Urothelium cell line (cell line): Measurements from ENCODE around the gene ATAD1.
"Not testable (repeated sequence)": the region's sequence is repeated elsewhere in the genome, so short reads cannot be mapped to it uniquely, and the experiment has no call there.

ENCODE experiments used
- DNase-seq: peaks from one replicate; pipeline ENCODE4 v3.0.0; 2011; ENCODE audit warnings: low spot score, mixed read lengths
- FAIRE-seq: peaks from 2 replicates; lab custom pipeline; 2011; peaks lifted over from hg19 to GRCh38; lab: Jason Lieb, UNC

ATAD1 gene, protein sequence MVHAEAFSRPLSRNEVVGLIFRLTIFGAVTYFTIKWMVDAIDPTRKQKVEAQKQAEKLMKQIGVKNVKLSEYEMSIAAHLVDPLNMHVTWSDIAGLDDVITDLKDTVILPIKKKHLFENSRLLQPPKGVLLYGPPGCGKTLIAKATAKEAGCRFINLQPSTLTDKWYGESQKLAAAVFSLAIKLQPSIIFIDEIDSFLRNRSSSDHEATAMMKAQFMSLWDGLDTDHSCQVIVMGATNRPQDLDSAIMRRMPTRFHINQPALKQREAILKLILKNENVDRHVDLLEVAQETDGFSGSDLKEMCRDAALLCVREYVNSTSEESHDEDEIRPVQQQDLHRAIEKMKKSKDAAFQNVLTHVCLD

DNA sequence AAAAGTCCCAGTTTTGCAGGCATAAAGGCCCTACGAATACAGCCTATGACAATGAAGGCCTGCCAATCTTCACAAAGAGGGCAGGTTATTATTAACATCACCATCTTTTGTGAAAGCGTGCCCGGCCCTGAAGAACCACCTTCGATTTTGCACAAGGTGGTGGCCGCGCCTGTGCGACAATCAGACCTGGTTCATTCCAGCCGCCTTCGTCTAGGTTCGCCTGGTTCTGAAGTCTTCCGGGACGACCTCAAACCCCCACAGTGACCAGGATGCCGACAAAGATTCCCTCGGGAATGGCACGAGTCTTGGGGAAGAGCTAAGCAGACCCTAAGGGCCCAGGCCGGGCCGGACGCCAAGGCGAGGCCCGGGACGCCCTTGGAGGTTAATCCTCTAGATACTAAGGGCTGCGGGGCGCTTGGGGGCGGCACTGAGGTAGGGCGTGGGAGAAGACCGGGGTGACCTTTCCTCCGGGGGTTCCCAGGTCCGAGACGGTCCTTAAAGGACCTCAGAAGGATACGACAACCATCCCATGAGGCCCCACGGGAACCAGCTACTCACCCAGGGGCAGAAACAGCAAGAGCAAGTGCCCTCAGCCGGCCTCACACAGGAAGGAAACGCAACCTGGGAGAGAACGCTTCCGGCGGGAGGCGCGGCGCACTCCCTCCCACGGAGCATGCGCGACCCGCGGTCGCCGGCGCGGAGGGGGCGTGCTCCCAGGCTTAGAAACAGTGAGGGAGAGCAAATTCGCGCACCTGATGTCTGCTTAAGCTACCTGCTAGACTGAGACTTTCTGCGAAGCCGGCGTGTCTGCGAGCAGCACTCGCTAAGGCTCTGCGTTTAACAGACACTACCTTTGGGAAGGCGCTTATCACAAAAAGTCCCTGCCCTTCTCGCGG, at the start of gene ATAD1:
Gene ATAD1, minus strand, starts transcription at position 618 of the 896 bp plus-strand sequence. CDS start 3,627 bp downstream, outside the sequence.
- DNase-seq (peak; percentile 90), FAIRE-seq (peak; percentile 40)

DNA sequence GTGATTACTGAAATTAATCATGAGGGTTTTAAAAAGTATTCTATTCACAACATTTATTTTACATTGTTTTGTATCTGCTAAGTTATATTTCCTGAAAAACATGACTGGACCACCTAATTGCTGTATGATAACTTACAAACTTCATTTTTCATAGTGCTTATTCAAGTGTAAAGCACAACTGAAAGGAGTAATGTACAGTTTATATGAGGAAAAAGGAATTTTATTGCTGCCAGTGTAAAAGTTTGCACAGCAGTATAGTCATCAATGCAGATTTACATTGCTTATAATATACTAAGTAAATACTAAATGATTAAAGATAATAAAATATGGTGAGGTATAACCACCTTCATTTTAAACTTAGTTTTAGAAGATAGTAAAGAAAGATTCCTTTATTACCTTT, 49.4 kb upstream of the ATAD1 start:
- no peak for FAIRE-seq
- no peak for DNase-seq

DNA sequence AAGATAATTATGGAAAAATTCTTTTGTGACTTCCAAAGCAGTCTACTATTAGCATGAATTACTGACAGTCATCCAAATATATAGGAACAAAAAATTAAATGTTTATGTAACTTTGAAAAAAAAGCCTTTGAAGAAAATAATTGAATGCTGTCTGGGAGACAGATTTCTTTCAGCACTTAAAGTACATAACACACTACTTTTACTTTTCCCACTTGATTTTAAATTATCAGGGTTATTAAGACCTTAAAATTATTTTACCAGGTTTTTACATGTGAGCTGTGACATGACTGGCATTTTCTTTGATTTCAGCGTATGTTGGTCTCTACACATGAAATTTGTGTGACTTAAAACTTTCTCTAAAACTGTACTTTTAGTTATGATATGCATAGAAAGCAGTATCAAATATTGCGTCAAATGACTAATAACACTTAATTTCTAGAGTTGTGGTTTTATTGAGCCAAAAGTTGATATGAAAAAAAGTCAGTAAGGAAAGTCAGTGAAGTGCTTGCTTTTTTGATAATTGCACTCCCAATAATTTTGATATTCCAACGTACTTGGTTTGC, 48.5 kb upstream of the ATAD1 start:
- DNase-seq (no peak), FAIRE-seq (no peak)

DNA sequence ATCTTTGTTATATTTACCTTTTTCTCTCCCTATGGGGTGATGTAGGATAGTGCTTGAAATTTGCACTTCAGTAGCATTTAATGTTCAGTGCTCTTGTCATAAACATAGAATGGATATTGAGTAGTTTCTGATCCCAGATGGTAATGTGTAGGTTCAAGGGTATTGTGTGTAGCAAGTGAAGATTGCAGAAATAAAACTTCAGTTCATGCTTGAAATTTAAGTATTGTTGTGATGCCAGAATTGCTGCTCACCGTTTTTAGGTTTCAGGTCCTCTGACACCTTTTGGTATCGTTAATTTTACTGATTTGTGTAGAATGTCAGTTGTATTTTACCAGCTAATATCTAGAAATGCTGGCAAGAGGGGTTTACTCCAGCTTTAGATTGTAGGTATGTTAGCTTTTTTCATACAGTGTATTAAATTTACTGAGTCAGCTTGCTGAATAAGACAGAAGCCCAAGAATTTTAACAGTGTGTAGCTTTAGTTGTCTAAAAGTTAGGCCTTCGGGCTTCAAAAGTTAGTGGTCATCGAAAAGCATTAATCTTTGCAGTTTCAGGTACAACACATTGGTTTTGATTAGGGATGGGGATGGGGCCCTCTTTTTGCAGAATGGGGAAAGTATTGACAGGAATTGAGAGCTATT, 47.3 kb upstream of the ATAD1 start:
- DNase-seq, result no peak

DNA sequence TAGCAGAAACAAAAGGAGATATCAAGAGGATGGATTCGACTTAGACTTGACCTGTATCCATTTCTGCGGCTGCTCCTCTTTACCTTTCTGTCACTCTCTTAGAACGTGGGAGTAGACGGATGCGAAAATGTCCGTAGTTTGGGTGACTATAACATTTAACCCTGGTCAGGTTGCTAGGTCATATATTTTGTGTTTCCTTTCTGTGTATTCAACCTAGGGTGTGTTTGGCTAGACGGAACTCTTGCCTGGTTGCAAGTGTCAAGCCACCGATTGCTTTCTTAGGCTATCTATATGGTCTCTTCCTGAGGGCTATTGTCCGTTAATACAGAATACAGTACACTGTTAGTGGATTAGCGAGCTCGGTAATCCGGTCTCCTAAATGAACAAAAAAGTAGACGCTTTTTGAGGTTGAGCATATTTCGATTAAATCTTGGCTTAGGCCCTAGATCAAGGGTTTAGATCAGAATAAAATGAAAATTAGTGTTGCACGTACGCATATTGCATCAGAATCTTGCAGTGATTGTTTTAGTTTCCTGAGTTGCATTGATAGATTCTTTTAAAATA, 46.6 kb upstream of the ATAD1 start:
- no peak for FAIRE-seq
- no peak for DNase-seq

More for the DNA sequence above, 47.3 kb upstream of the ATAD1 start:
- FAIRE-seq, result no peak

DNA sequence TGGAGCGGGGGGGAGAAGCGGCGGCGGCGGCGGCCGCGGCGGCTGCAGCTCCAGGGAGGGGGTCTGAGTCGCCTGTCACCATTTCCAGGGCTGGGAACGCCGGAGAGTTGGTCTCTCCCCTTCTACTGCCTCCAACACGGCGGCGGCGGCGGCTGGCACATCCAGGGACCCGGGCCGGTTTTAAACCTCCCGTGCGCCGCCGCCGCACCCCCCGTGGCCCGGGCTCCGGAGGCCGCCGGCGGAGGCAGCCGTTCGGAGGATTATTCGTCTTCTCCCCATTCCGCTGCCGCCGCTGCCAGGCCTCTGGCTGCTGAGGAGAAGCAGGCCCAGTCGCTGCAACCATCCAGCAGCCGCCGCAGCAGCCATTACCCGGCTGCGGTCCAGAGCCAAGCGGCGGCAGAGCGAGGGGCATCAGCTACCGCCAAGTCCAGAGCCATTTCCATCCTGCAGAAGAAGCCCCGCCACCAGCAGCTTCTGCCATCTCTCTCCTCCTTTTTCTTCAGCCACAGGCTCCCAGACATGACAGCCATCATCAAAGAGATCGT, 46.0 kb upstream of the ATAD1 start:
- FAIRE-seq, DNase-seq: not testable (repeated sequence)

DNA sequence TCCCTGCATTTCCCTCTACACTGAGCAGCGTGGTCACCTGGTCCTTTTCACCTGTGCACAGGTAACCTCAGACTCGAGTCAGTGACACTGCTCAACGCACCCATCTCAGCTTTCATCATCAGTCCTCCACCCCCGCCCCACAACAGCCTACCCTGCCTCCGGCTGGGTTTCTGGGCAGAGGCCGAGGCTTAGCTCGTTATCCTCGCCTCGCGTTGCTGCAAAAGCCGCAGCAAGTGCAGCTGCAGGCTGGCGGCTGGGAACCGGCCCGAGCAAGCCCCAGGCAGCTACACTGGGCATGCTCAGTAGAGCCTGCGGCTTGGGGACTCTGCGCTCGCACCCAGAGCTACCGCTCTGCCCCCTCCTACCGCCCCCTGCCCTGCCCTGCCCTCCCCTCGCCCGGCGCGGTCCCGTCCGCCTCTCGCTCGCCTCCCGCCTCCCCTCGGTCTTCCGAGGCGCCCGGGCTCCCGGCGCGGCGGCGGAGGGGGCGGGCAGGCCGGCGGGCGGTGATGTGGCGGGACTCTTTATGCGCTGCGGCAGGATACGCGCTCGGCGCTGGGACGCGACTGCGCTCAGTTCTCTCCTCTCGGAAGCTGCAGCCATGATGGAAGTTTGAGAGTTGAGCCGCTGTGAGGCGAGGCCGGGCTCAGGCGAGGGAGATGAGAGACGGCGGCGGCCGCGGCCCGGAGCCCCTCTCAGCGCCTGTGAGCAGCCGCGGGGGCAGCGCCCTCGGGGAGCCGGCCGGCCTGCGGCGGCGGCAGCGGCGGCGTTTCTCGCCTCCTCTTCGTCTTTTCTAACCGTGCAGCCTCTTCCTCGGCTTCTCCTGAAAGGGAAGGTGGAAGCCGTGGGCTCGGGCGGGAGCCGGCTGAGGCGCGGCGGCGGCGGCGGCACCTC, 45.3 kb upstream of the ATAD1 start, which contains the start of the genes KLLN and PTEN:
Gene KLLN, minus strand, starts transcription at position 481 of the 891 bp plus-strand sequence. CDS start 1,046 bp downstream, outside the sequence.
Gene PTEN, plus strand, starts transcription at position 573 of the 891 bp plus-strand sequence. CDS start 845 bp downstream, outside the sequence.
- FAIRE-seq, result no peak
- peak; percentile 90 for DNase-seq

DNA sequence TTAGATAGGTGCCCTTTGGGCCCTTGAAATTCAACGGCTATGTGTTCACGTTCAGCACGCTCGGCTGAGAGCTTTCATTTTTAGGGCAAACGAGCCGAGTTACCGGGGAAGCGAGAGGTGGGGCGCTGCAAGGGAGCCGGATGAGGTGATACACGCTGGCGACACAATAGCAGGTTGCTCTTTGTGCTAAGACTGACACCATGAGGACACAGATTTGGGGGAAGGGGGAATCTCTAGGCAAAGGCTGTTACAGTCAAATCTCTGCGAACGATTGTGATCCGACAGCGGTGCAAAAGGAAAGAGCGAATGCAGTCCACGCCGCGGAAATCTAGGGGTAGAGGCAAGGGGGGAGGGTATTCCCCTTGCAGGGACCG, 44.6 kb upstream of the ATAD1 start:
- no peak for DNase-seq
- no peak for FAIRE-seq

DNA sequence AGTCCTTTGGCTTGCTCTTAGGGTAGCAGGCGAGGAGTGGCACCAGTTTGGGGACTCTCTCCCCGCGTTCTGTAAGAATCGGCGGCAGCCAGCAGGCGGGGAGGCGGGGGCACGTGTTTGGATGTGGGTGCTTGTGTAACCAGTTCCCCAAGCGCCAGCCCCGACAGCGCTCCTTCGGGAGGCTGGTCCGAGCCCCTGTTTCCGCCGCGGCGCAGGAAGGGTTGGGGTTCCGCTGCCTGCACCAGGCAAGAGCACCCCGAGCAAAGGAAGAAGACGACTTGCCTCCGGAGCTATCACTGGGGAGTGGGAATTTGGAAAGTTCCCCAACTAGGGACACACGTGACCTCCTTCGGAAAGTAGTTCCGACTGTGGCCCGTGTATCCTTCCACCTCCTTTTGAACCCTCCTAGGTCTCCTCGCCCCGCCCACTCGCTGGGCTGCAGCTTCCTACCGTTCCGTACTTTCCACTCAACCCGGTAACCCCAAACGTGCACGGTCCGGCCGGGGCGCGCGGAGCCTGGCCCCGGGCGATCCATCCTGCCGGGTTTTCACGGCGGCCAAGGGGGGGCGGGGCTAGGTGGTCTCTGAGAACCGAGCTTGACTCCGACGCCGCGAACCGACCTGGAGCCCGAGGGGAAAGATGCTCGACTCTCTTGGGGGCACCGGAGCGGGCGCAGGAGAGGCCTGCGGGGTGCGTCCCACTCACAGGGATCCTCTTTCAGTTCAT, 44.1 kb upstream of the ATAD1 start:
- DNase-seq, result no peak
- no peak for FAIRE-seq

DNA sequence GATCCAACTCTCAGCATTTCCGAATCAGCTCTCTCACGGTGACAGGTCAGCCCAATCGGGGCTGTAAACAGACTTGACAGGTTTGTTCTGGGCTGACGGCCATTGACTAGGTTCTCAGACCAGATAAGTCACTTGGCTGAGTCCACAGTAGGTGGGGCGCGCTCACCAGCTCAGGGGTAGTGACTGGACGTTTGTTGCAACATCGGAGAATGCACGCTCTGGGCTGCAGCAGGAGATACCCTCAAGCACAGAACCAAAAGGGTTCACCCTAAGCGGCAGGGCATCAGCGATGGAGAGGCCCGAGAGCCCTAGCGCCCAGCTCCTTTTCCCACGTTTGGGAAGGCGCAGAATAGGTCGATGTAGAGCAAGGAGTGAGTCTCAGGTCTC, 43.5 kb upstream of the ATAD1 start:
- FAIRE-seq, result no peak

DNA sequence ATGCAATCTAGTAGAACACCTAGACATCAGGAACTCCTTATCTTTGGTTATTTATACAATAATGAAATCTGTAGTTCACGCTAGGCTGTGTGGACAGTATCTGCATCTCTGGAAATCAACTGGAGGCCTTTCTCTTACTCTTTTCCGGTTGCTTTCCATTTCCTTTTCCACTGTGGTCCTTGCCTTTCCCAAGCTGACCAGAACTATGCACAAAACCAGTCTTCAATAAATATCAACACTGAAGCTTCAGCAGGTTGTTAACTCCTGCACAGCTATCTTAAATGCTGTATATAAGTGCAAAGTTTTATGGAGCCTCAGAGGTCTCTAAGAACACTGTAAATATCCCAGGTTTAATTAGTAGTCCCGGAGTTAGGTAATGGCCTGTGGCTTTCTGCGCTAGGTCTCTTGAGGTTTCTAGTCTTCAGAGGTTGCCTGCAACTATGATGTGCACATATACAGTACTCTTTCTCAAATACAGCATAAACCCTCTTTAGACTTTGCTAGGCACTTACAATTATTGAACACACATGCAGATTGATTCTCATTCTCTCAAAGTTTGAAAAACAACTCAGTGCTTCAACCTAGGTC, 42.9 kb upstream of the ATAD1 start:
- FAIRE-seq, result no peak
- DNase-seq, result no peak

More for the DNA sequence above, 43.5 kb upstream of the ATAD1 start:
- no peak for DNase-seq

DNA sequence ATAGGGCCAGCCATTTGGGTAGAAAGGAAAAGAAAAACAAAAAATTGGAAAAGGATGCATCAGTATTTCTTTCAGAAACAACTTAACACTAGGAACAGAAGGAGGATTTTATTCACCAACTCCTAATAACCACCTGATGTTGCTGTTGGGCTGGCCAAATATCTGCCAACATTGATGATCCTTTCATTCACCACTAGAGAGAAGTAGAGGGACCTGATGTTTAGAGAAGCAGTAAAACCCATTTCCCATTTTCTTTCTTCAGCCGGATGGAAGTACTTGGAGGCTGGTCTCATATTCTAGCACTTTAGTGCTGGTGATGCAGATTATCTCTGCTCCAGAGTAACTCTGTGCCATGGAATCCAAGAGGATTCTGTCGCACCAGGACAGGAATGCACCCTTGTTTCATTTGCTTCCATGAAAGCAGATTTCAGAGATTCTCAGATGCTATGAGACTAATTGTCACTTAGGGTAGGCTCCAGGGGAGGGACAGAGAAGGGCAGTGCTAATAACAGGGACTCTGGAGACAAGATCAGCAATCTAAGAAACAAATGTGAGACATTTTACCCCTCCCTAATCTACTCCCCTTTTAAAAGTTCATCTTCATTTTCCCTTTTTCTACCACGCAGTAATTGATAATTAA, 42.2 kb upstream of the ATAD1 start:
- FAIRE-seq (no peak), DNase-seq (peak; percentile 49)

DNA sequence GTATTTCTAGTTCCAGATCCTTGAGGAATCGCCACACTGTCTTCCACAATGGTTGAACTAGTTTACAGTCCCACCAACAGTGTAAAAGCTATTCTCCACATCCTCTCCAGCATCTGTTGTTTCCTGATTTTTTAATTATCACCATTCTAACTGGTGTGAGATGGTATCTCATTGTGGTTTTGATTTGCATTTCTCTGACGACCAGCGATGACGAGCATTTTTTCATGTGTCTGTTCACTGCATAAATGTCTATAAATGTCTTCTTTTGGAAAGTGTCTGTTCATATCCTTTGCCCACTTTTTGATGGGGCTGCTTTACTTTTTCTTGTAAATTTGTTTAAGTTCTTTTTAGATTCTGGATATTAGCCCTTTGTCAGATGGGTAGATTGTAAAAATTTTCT, 37.6 kb upstream of the ATAD1 start:
- DNase-seq, FAIRE-seq: not testable (repeated sequence)

DNA sequence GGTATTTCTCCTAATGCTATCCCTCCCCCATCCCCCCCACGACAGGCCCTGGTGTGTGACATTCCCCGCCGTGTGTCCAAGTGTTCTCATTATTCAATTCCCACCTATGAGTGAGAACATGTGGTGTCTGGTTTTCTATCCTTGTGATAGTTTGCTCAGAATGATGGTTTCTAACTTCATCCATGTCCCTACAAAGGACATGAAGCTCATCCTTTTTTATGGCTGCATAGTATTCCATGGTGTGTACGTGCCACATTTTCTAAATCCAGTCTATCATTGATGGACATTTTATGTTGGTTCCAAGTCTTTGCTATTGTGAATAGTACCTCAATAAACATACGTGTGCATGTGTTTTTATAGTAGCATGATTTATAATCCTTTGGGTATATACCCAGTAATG, 37.2 kb upstream of the ATAD1 start:
- FAIRE-seq, DNase-seq: not testable (repeated sequence)

DNA sequence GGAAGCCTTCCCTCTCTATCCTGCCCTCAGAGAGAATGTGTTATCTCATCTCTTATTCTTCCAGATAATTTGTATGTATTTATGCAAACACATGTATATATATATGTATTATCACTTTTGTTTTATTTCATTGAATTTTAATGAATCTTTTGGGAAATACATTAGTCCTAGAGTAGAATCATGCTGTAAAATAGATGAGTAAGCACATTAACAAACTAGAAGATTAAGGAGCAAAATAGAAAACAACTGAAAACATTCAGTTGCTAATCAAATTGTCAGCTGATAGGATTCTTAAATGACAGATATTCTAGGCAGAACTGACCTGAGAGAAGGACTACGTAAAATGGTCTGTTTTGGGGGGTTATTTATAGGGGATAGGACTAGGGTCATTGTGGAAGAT, 34.1 kb upstream of the ATAD1 start:
- DNase-seq, result no peak
- no peak for FAIRE-seq

DNA sequence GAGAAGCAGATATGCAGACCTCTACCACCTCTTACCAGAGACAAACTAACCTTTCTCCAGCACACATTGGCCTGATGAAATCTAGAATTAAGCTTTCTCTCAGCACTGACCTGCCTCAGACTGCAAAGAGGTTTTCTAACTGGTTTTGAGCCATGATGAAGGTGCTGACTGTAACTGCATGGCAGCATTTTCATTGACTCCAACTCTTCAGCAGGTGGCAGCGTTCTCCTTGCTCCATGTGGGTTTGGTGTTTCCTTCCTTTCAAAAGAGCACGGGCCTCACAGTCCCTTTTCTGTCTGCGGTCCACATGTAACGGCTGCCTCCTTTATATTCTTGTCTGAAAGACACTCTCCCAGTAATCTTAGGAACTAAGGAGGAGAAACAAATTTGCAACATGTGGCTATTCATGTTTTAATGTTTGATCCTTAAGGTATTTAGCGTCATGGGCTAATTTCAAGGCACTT, 32.7 kb upstream of the ATAD1 start:
- DNase-seq (peak; percentile 64), FAIRE-seq (peak; percentile 68)

DNA sequence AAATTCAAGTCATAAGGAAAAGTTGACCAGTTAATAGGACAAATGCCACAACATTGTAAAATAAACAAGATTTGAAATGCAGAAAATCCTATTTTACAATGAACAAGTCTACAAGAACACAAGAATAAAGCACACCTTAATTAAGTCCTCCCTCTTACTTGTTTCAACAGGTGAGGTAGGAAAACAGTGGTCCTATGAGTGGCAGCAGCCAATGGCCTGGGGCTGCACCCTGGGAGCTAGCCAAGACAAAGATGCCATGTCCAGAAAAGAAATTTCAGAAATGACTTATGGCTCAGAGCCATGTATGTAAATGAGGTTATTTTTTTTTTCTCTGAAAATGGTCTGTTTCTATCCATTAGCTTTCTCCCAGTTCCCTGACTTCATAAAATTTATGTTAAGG, 31.0 kb upstream of the ATAD1 start:
- FAIRE-seq, result no peak
- DNase-seq, result no peak
